Thyroid gland (tissue), 4 donors: Measurements from ENCODE around the gene BCLAF1.

ENCODE experiments used
- POLR2A ChIP-seq, 2 donors: fragments of 450-650 bp; IDR thresholded peaks; one replicate each; pipeline ENCODE4 v1.6.1; 2017; ENCODE audit warnings: antibody characterized with exemption in 2 of 2, mild to moderate bottlenecking in 2 of 2, moderate library complexity in 1 of 2
- TF ChIP-seq, protein P1 (sequence below), 6 experiments: fragments of 200-600 bp in 3 of 6; fragments of 450-650 bp in 3 of 6; sonication (generic) in 3 of 6; IDR thresholded peaks; one replicate each; pipeline ENCODE4 v1.5.1; 2016 to 2019; ENCODE audit warnings: antibody characterized with exemption in 6 of 6, mild to moderate bottlenecking in 2 of 6, inconsistent platforms in 1 of 6, moderate library complexity in 1 of 6

DNA sequence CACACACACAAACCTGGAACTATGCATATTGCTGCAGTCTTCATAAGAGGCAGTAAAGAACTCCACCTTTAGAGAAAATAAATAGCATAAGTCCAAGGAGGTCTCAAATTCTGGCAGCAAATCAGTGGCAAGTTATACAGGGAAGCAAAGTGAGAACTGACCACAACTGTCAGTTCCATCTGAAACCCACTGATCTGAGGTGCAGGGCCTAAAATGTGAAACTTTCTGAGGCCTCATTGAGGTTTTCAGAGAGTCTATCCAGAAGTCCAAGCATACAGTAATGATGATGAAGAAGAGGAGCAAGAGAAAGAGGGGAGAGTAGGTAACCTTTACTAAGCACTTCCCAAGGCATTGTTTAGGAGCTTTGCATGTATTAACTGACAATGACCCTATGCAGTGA, 75.8 kb downstream of the BCLAF1 start:
- no peak for TF ChIP-seq POLR2A (IDR thresholded peaks at IDR 0.05)
- TF ChIP-seq, protein P1, sequence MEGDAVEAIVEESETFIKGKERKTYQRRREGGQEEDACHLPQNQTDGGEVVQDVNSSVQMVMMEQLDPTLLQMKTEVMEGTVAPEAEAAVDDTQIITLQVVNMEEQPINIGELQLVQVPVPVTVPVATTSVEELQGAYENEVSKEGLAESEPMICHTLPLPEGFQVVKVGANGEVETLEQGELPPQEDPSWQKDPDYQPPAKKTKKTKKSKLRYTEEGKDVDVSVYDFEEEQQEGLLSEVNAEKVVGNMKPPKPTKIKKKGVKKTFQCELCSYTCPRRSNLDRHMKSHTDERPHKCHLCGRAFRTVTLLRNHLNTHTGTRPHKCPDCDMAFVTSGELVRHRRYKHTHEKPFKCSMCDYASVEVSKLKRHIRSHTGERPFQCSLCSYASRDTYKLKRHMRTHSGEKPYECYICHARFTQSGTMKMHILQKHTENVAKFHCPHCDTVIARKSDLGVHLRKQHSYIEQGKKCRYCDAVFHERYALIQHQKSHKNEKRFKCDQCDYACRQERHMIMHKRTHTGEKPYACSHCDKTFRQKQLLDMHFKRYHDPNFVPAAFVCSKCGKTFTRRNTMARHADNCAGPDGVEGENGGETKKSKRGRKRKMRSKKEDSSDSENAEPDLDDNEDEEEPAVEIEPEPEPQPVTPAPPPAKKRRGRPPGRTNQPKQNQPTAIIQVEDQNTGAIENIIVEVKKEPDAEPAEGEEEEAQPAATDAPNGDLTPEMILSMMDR (IDR thresholded peaks at IDR 0.05): no peak
